DND-41 (cell line): ENCODE measurements around the gene ZNF367.

Experiments used
- CTCF ChIP-seq: IDR thresholded peaks from 2 replicates; pipeline ENCODE4 v1.5.1; 2012; ENCODE audit warnings: borderline replicate concordance, low read length, moderate library complexity, mild to moderate bottlenecking; ENCODE audit not compliant: poor library complexity, severe bottlenecking; ENCODE audit errors: extremely low read depth
- EZH2 ChIP-seq: IDR thresholded peaks from 3 replicates; pipeline ENCODE4 v1.6.1; 2012; ENCODE audit warnings: borderline replicate concordance, low read depth, mild to moderate bottlenecking, moderate library complexity, low read length, inconsistent platforms; ENCODE audit not compliant: severe bottlenecking

DNA sequence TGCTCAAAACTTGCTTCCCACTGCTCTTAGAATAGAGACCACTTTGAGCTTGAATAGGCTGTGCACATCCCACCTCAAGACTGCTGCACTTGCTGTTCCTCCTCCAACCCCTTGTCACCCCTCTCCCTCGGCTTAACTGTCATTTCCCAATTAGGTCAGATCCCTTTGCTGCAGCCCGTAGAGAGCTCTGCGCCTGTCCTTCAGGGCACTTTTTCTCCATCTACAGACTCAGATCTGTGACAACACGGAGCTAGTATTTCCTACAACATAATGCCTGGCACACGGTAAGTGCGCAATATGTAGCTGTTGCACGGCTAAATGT lies 31.3 kb upstream of the ZNF367 start:
- TF ChIP-seq CTCF: no peak
- TF ChIP-seq EZH2: no peak
